HepG2 (cell line): Measurements from ENCODE around the gene DCDC2. TPM values are rescaled to one million over a fixed set of nuclear protein-coding genes. Genes with fewer than 3 reads are reported as not detected.

Experiments
- CAMTA2 ChIP-seq: sonication (generic); formaldehyde crosslinking; IDR thresholded peaks from 2 replicates; pipeline ENCODE4 v1.4.0; 2020; ENCODE audit warnings: mild to moderate bottlenecking, missing genetic modification reagents, borderline replicate concordance
- CC2D1A ChIP-seq: sonication (generic); formaldehyde crosslinking; IDR thresholded peaks from 2 replicates; pipeline ENCODE4 v1.8.1; 2023; ENCODE audit warnings: mild to moderate bottlenecking, missing genetic modification reagents
- CREM ChIP-seq, 2 experiments: sonication (generic) in 1 of 2; formaldehyde crosslinking in 1 of 2; IDR thresholded peaks; 2 replicates each; pipeline versions ENCODE4 v1.4.0 to v1.6.1; 2016 to 2020; ENCODE audit warnings: antibody characterized with exemption in 1 of 2, mild to moderate bottlenecking in 1 of 2, missing genetic modification reagents in 1 of 2
- DDIT3 ChIP-seq: sonication (generic); formaldehyde crosslinking; IDR thresholded peaks from 2 replicates; pipeline ENCODE4 v1.4.0; 2020; ENCODE audit warnings: mild to moderate bottlenecking, missing genetic modification reagents
- ETV6 ChIP-seq: sonication (generic); formaldehyde crosslinking; conservative IDR thresholded peaks from 2 replicates; pipeline ENCODE4 v1.4.0; 2020; ENCODE audit warnings: missing genetic modification reagents
- JARID2 ChIP-seq: sonication (generic); formaldehyde crosslinking; IDR thresholded peaks from 2 replicates; pipeline ENCODE4 v1.8.1; 2023; ENCODE audit warnings: missing genetic modification reagents, inconsistent platforms; ENCODE audit not compliant: insufficient replicate concordance
- KDM5B ChIP-seq: sonication (generic); formaldehyde crosslinking; IDR thresholded peaks from 2 replicates; pipeline ENCODE4 v1.4.0; 2020; ENCODE audit warnings: missing genetic modification reagents, mild to moderate bottlenecking, borderline replicate concordance
- KLF13 ChIP-seq: sonication (generic); formaldehyde crosslinking; IDR thresholded peaks from 2 replicates; pipeline ENCODE4 v1.4.0; 2020; ENCODE audit warnings: mild to moderate bottlenecking, missing genetic modification reagents
- POLR2AphosphoS5 ChIP-seq: IDR thresholded peaks from 2 replicates; pipeline ENCODE4 v1.6.1; 2012; ENCODE audit warnings: low read depth, low read length
- SOX5 ChIP-seq: IDR thresholded peaks from 2 replicates; pipeline ENCODE4 v1.6.1; 2016; ENCODE audit warnings: borderline replicate concordance
- ZNF18 ChIP-seq: sonication (generic); formaldehyde crosslinking; IDR thresholded peaks from 2 replicates; pipeline ENCODE4 v1.8.0; 2022; ENCODE audit warnings: mild to moderate bottlenecking, missing genetic modification reagents; ENCODE audit not compliant: insufficient replicate concordance
- ZNF205 ChIP-seq: IDR thresholded peaks from 2 replicates; pipeline ENCODE4 v1.6.1; 2018; ENCODE audit warnings: missing biosample characterization, missing genetic modification reagents
- ZNF430 ChIP-seq: sonication (generic); formaldehyde crosslinking; IDR thresholded peaks from 2 replicates; pipeline ENCODE4 v1.9.0; 2021; ENCODE audit warnings: mild to moderate bottlenecking, missing genetic modification reagents
- ZNF432 ChIP-seq: sonication (generic); formaldehyde crosslinking; IDR thresholded peaks from 2 replicates; pipeline ENCODE4 v1.5.0; 2020; ENCODE audit warnings: missing genetic modification reagents, mild to moderate bottlenecking, borderline replicate concordance
- ZSCAN20 ChIP-seq: sonication (generic); formaldehyde crosslinking; IDR thresholded peaks from 2 replicates; pipeline ENCODE4 v1.4.0; 2020; ENCODE audit warnings: missing genetic modification reagents, mild to moderate bottlenecking, borderline replicate concordance
- polyA plus RNA-seq, 8 experiments: library from polyadenylated mRNA; depleted of rRNA in 3 of 8; stranded (reverse) in 7 of 8; unstranded in 1 of 8; fragments of >200 nt; fragmentation: Illumina TruSeq in 4 of 8; extraction: Trizol in 4 of 8; gene quantifications; 2 replicates each; pipeline versions ENCODE4 v1.2.1 to v1.2.3, GENCODE V29; 2011 to 2016; ENCODE audit warnings: low read depth in 4 of 8, missing spikeins in 1 of 8, mixed read lengths in 1 of 8; ENCODE audit not compliant: insufficient read depth in 1 of 8
- total RNA-seq, 5 experiments: library from RNA; depleted of rRNA; stranded (reverse); fragments of >200 nt; fragmentation: Illumina TruSeq; extraction: Trizol; gene quantifications; 2 replicates each; pipeline ENCODE4 v1.2.3, GENCODE V29; 2016; ENCODE audit warnings: low read depth in 1 of 5
- TF ChIP-seq, protein P1 (sequence below): sonication (generic); formaldehyde crosslinking; IDR thresholded peaks from 2 replicates; pipeline ENCODE4 v1.5.0; 2020; ENCODE audit warnings: mild to moderate bottlenecking, missing genetic modification reagents, moderate library complexity
- TF ChIP-seq, protein P2 (sequence below): sonication (generic); formaldehyde crosslinking; IDR thresholded peaks from 2 replicates; pipeline ENCODE4 v1.8.1; 2023; ENCODE audit warnings: mild to moderate bottlenecking, moderate library complexity, missing genetic modification reagents
- TF ChIP-seq, protein P3 (sequence below): IDR thresholded peaks from 2 replicates; pipeline ENCODE4 v1.6.1; 2016; ENCODE audit warnings: low read depth, missing genetic modification reagents, missing compliant biosample characterization

DCDC2 gene
- total and polyA plus RNA-seq, 2 of the 13 experiments (the other 11 are each of a cell fraction or from before 2014, with no cell fraction given), result 9.0 to 36.2 TPM

GRCh38 chr6:24313251-24314141, 44.4 kb downstream of the DCDC2 start (continued):
- TF ChIP-seq ZNF18 (CRISPR knock-in tag), result no peak
- TF ChIP-seq, protein P1, sequence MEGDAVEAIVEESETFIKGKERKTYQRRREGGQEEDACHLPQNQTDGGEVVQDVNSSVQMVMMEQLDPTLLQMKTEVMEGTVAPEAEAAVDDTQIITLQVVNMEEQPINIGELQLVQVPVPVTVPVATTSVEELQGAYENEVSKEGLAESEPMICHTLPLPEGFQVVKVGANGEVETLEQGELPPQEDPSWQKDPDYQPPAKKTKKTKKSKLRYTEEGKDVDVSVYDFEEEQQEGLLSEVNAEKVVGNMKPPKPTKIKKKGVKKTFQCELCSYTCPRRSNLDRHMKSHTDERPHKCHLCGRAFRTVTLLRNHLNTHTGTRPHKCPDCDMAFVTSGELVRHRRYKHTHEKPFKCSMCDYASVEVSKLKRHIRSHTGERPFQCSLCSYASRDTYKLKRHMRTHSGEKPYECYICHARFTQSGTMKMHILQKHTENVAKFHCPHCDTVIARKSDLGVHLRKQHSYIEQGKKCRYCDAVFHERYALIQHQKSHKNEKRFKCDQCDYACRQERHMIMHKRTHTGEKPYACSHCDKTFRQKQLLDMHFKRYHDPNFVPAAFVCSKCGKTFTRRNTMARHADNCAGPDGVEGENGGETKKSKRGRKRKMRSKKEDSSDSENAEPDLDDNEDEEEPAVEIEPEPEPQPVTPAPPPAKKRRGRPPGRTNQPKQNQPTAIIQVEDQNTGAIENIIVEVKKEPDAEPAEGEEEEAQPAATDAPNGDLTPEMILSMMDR (CRISPR knock-in tag), result 0 out of 2 replicates have a peak, but pooled peaks have one; percentile 12
- TF ChIP-seq KLF13 (CRISPR knock-in tag), result no peak
- peak; percentile 79 for TF ChIP-seq ZNF205 (CRISPR knock-in tag)
- TF ChIP-seq CREM (IDR thresholded peaks at IDR 0.05), result peak; percentile 85
- no peak for TF ChIP-seq CREM (CRISPR knock-in tag; IDR thresholded peaks at IDR 0.05)
- no peak for TF ChIP-seq DDIT3
- TF ChIP-seq KDM5B (CRISPR knock-in tag), result no peak
- TF ChIP-seq SOX5 (CRISPR knock-in tag), result peak; percentile 97
- no peak for TF ChIP-seq ZNF432 (CRISPR knock-in tag)
- TF ChIP-seq ZNF430, result no peak
- TF ChIP-seq POLR2AphosphoS5, result no peak
- 0 out of 2 replicates have a peak, but pooled peaks have one; percentile 82 for TF ChIP-seq CC2D1A (CRISPR knock-in tag)
- TF ChIP-seq ZSCAN20, result no peak
- TF ChIP-seq ETV6 (CRISPR knock-in tag), result 0 out of 2 replicates have a peak, but pooled peaks have one; percentile 50
- TF ChIP-seq, protein P2, sequence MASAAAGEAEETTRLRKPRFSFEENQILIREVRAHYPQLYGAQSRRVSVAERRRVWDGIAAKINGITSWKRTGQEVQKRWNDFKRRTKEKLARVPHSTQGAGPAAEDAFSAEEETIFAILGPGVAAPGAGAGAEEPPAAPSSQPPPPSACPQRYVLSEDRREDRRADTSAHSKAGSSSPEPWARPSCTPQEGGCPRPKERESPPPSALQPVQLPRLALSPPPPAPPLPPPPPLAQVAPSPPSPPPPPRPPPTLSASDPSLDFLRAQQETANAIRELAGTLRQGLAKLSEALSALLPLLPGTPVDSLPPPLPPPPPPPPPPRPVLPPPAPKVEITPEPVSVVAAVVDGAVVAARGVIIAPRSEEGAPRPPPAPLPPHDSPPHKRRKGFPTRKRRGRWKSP, result peak; percentile 22; the same call in 1 of the 2 replicates
- TF ChIP-seq, protein P3, sequence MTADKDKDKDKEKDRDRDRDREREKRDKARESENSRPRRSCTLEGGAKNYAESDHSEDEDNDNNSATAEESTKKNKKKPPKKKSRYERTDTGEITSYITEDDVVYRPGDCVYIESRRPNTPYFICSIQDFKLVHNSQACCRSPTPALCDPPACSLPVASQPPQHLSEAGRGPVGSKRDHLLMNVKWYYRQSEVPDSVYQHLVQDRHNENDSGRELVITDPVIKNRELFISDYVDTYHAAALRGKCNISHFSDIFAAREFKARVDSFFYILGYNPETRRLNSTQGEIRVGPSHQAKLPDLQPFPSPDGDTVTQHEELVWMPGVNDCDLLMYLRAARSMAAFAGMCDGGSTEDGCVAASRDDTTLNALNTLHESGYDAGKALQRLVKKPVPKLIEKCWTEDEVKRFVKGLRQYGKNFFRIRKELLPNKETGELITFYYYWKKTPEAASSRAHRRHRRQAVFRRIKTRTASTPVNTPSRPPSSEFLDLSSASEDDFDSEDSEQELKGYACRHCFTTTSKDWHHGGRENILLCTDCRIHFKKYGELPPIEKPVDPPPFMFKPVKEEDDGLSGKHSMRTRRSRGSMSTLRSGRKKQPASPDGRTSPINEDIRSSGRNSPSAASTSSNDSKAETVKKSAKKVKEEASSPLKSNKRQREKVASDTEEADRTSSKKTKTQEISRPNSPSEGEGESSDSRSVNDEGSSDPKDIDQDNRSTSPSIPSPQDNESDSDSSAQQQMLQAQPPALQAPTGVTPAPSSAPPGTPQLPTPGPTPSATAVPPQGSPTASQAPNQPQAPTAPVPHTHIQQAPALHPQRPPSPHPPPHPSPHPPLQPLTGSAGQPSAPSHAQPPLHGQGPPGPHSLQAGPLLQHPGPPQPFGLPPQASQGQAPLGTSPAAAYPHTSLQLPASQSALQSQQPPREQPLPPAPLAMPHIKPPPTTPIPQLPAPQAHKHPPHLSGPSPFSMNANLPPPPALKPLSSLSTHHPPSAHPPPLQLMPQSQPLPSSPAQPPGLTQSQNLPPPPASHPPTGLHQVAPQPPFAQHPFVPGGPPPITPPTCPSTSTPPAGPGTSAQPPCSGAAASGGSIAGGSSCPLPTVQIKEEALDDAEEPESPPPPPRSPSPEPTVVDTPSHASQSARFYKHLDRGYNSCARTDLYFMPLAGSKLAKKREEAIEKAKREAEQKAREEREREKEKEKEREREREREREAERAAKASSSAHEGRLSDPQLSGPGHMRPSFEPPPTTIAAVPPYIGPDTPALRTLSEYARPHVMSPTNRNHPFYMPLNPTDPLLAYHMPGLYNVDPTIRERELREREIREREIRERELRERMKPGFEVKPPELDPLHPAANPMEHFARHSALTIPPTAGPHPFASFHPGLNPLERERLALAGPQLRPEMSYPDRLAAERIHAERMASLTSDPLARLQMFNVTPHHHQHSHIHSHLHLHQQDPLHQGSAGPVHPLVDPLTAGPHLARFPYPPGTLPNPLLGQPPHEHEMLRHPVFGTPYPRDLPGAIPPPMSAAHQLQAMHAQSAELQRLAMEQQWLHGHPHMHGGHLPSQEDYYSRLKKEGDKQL, result peak; percentile 75; the same call in 1 of the 2 replicates
- TF ChIP-seq JARID2, result no peak
- no peak for TF ChIP-seq CAMTA2 (CRISPR knock-in tag)
